Measurements from ENCODE around the gene CPXM2.

Gene CPXM2

GRCh38 chr10:123863183-123863575 lies 28.4 kb downstream of the CPXM2 start:
- POLR2A ChIA-PET, result no interaction called here
- H3K27ac ChIP-seq (ENCODE audit: insufficient read depth in 1 of 2, low read depth in 1 of 2, low read length in 2 of 2, poor library complexity in 1 of 2, severe bottlenecking in 2 of 2), result no peak overlapping the region
- no peaks in the 10 kb centered on the region for H3K9me3 ChIP-seq (ENCODE audit: control extremely low read depth in 1 of 5, control insufficient read depth in 4 of 5, insufficient read depth in 2 of 5, low read depth in 1 of 5, low read length in 4 of 5)
- WGBS (ENCODE audit: insufficient coverage), result 91% methylated on average over 8 of the region's 8 CpGs
- DNase-seq, result no peak
- H3K4me1 ChIP-seq (ENCODE audit: control extremely low read depth in 1 of 4, control insufficient read depth in 4 of 4, insufficient read depth in 4 of 4, low read length in 3 of 4), result no peaks in the 10 kb centered on the region
- CTCF ChIA-PET, result no interaction called here
- no peak overlapping the region for H3K4me3 ChIP-seq (ENCODE audit: control insufficient read depth in 1 of 7, extremely low read depth in 1 of 7, insufficient read depth in 4 of 7, low read depth in 2 of 7, low read length in 6 of 7)
- peaks cover 0 to 15% (median 3%) of the 10 kb centered on the region in 5 experiments for H3K27me3 ChIP-seq (replicated peaks in 2 of 5; ENCODE audit: control insufficient read depth in 4 of 5, insufficient read depth in 5 of 5, low read length in 4 of 5)
- H3K36me3 ChIP-seq (ENCODE audit: control insufficient read depth in 4 of 4, insufficient read depth in 4 of 4, low read length in 3 of 4), result no peaks in the 10 kb centered on the region

- WGBS (ENCODE audit: insufficient coverage), result 95% methylated on average over 8 of the region's 9 CpGs
- ChIA-PET POLR2A (no interaction called here), CTCF (no interaction called here)
- Histone ChIP-seq H3K4me1 (ENCODE audit: control extremely low read depth in 1 of 4, control insufficient read depth in 4 of 4, insufficient read depth in 4 of 4, low read length in 3 of 4) (no peaks in the 10 kb centered on the region), H3K4me3 (ENCODE audit: control insufficient read depth in 1 of 7, extremely low read depth in 1 of 7, insufficient read depth in 4 of 7, low read depth in 2 of 7, low read length in 6 of 7) (no peak overlapping the region), H3K27ac (ENCODE audit: insufficient read depth in 1 of 2, low read depth in 1 of 2, low read length in 2 of 2, poor library complexity in 1 of 2, severe bottlenecking in 2 of 2) (no peak overlapping the region), H3K27me3 (replicated peaks in 2 of 5; ENCODE audit: control insufficient read depth in 4 of 5, insufficient read depth in 5 of 5, low read length in 4 of 5) (peaks cover 0 to 15% (median 3%) of the 10 kb centered on the region in 5 experiments), H3K36me3 (ENCODE audit: control insufficient read depth in 4 of 4, insufficient read depth in 4 of 4, low read length in 3 of 4) (no peaks in the 10 kb centered on the region), H3K9me3 (ENCODE audit: control extremely low read depth in 1 of 5, control insufficient read depth in 4 of 5, insufficient read depth in 2 of 5, low read depth in 1 of 5, low read length in 4 of 5) (no peaks in the 10 kb centered on the region)
- no peak for DNase-seq
These were observed 29.0 kb downstream of the CPXM2 start for GRCh38 chr10:123862421-123863182.

GRCh38 chr10:123860856-123861255 lies 30.8 kb downstream of the CPXM2 start:
- H3K4me3 ChIP-seq (ENCODE audit: control insufficient read depth in 1 of 7, extremely low read depth in 1 of 7, insufficient read depth in 4 of 7, low read depth in 2 of 7, low read length in 6 of 7), result no peak overlapping the region
- H3K27me3 ChIP-seq (replicated peaks in 2 of 5; ENCODE audit: control insufficient read depth in 4 of 5, insufficient read depth in 5 of 5, low read length in 4 of 5), result peaks cover 0 to 17% (median 3%) of the 10 kb centered on the region in 5 experiments
- H3K4me1 ChIP-seq (ENCODE audit: control extremely low read depth in 1 of 4, control insufficient read depth in 4 of 4, insufficient read depth in 4 of 4, low read length in 3 of 4), result no peaks in the 10 kb centered on the region
- ChIA-PET POLR2A (no interaction called here), CTCF (no interaction called here)
- H3K36me3 ChIP-seq (ENCODE audit: control insufficient read depth in 4 of 4, insufficient read depth in 4 of 4, low read length in 3 of 4), result no peaks in the 10 kb centered on the region
- H3K9me3 ChIP-seq (ENCODE audit: control extremely low read depth in 1 of 5, control insufficient read depth in 4 of 5, insufficient read depth in 2 of 5, low read depth in 1 of 5, low read length in 4 of 5), result no peaks in the 10 kb centered on the region
- no peak for DNase-seq
- no peak overlapping the region for H3K27ac ChIP-seq (ENCODE audit: insufficient read depth in 1 of 2, low read depth in 1 of 2, low read length in 2 of 2, poor library complexity in 1 of 2, severe bottlenecking in 2 of 2)
- WGBS (ENCODE audit: insufficient coverage), result 94% methylated on average over 4 of the region's 7 CpGs

GRCh38 chr10:123860209-123860608 lies 31.4 kb downstream of the CPXM2 start:
- WGBS (ENCODE audit: insufficient coverage), result 97% methylated on average over 5 of the region's 5 CpGs
- Histone ChIP-seq H3K4me1 (ENCODE audit: control extremely low read depth in 1 of 4, control insufficient read depth in 4 of 4, insufficient read depth in 4 of 4, low read length in 3 of 4) (no peaks in the 10 kb centered on the region), H3K27ac (ENCODE audit: insufficient read depth in 1 of 2, low read depth in 1 of 2, low read length in 2 of 2, poor library complexity in 1 of 2, severe bottlenecking in 2 of 2) (no peak overlapping the region), H3K27me3 (replicated peaks in 2 of 5; ENCODE audit: control insufficient read depth in 4 of 5, insufficient read depth in 5 of 5, low read length in 4 of 5) (peaks cover 0 to 17% (median 0%) of the 10 kb centered on the region in 5 experiments), H3K9me3 (ENCODE audit: control extremely low read depth in 1 of 5, control insufficient read depth in 4 of 5, insufficient read depth in 2 of 5, low read depth in 1 of 5, low read length in 4 of 5) (no peaks in the 10 kb centered on the region), H3K36me3 (ENCODE audit: control insufficient read depth in 4 of 4, insufficient read depth in 4 of 4, low read length in 3 of 4) (no peaks in the 10 kb centered on the region), H3K4me3 (ENCODE audit: control insufficient read depth in 1 of 7, extremely low read depth in 1 of 7, insufficient read depth in 4 of 7, low read depth in 2 of 7, low read length in 6 of 7) (no peak overlapping the region)
- CTCF ChIA-PET, result no interaction called here
- no peak for DNase-seq
- POLR2A ChIA-PET, result no interaction called here

- Histone ChIP-seq H3K27ac (ENCODE audit: insufficient read depth in 1 of 2, low read depth in 1 of 2, low read length in 2 of 2, poor library complexity in 1 of 2, severe bottlenecking in 2 of 2) (no peak overlapping the region), H3K9me3 (ENCODE audit: control extremely low read depth in 1 of 5, control insufficient read depth in 4 of 5, insufficient read depth in 2 of 5, low read depth in 1 of 5, low read length in 4 of 5) (no peaks in the 10 kb centered on the region), H3K4me3 (ENCODE audit: control insufficient read depth in 1 of 7, extremely low read depth in 1 of 7, insufficient read depth in 4 of 7, low read depth in 2 of 7, low read length in 6 of 7) (no peak overlapping the region), H3K36me3 (ENCODE audit: control insufficient read depth in 4 of 4, insufficient read depth in 4 of 4, low read length in 3 of 4) (no peaks in the 10 kb centered on the region), H3K4me1 (ENCODE audit: control extremely low read depth in 1 of 4, control insufficient read depth in 4 of 4, insufficient read depth in 4 of 4, low read length in 3 of 4) (no peaks in the 10 kb centered on the region), H3K27me3 (replicated peaks in 2 of 5; ENCODE audit: control insufficient read depth in 4 of 5, insufficient read depth in 5 of 5, low read length in 4 of 5) (peaks cover 0 to 17% (median 0%) of the 10 kb centered on the region in 5 experiments)
- 88% methylated on average over 10 of the region's 10 CpGs for WGBS (ENCODE audit: insufficient coverage)
- ChIA-PET POLR2A (no interaction called here), CTCF (no interaction called here)
- no peak for DNase-seq
These were observed 32.0 kb downstream of the CPXM2 start for GRCh38 chr10:123859653-123860050.

- no peak overlapping the region for H3K27ac ChIP-seq (ENCODE audit: insufficient read depth in 1 of 2, low read depth in 1 of 2, low read length in 2 of 2, poor library complexity in 1 of 2, severe bottlenecking in 2 of 2)
- ChIA-PET POLR2A (no interaction called here), CTCF (no interaction called here)
- WGBS (ENCODE audit: insufficient coverage), result 93% methylated on average over 17 of the region's 20 CpGs
- no peak overlapping the region for H3K4me3 ChIP-seq (ENCODE audit: control insufficient read depth in 1 of 7, extremely low read depth in 1 of 7, insufficient read depth in 4 of 7, low read depth in 2 of 7, low read length in 6 of 7)
- no peak for DNase-seq
- H3K27me3 ChIP-seq (replicated peaks in 2 of 5; ENCODE audit: control insufficient read depth in 4 of 5, insufficient read depth in 5 of 5, low read length in 4 of 5), result peaks cover 0 to 20% (median 0%) of the 10 kb centered on the region in 5 experiments
- no peaks in the 10 kb centered on the region for H3K36me3 ChIP-seq (ENCODE audit: control insufficient read depth in 4 of 4, insufficient read depth in 4 of 4, low read length in 3 of 4)
- no peaks in the 10 kb centered on the region for H3K4me1 ChIP-seq (ENCODE audit: control extremely low read depth in 1 of 4, control insufficient read depth in 4 of 4, insufficient read depth in 4 of 4, low read length in 3 of 4)
- no peaks in the 10 kb centered on the region for H3K9me3 ChIP-seq (ENCODE audit: control extremely low read depth in 1 of 5, control insufficient read depth in 4 of 5, insufficient read depth in 2 of 5, low read depth in 1 of 5, low read length in 4 of 5)
These were observed 32.5 kb downstream of the CPXM2 start for GRCh38 chr10:123858907-123859652.

GRCh38 chr10:123858077-123858681 lies 33.4 kb downstream of the CPXM2 start:
- peaks cover 0 to 21% (median 0%) of the 10 kb centered on the region in 5 experiments for H3K27me3 ChIP-seq (replicated peaks in 2 of 5; ENCODE audit: control insufficient read depth in 4 of 5, insufficient read depth in 5 of 5, low read length in 4 of 5)
- CTCF ChIA-PET, result no interaction called here
- H3K4me1 ChIP-seq (ENCODE audit: control extremely low read depth in 1 of 4, control insufficient read depth in 4 of 4, insufficient read depth in 4 of 4, low read length in 3 of 4), result no peaks in the 10 kb centered on the region
- no peaks in the 10 kb centered on the region for H3K36me3 ChIP-seq (ENCODE audit: control insufficient read depth in 4 of 4, insufficient read depth in 4 of 4, low read length in 3 of 4)
- H3K4me3 ChIP-seq (ENCODE audit: control insufficient read depth in 1 of 7, extremely low read depth in 1 of 7, insufficient read depth in 4 of 7, low read depth in 2 of 7, low read length in 6 of 7), result no peak overlapping the region
- POLR2A ChIA-PET, result no interaction called here
- no peaks in the 10 kb centered on the region for H3K9me3 ChIP-seq (ENCODE audit: control extremely low read depth in 1 of 5, control insufficient read depth in 4 of 5, insufficient read depth in 2 of 5, low read depth in 1 of 5, low read length in 4 of 5)
- DNase-seq, result no peak
- WGBS (ENCODE audit: insufficient coverage), result 92% methylated on average over 9 of the region's 9 CpGs
- no peak overlapping the region for H3K27ac ChIP-seq (ENCODE audit: insufficient read depth in 1 of 2, low read depth in 1 of 2, low read length in 2 of 2, poor library complexity in 1 of 2, severe bottlenecking in 2 of 2)

Data from common myeloid progenitor, CD34-positive (primary cell).